Bone marrow (tissue), 2 donors: ENCODE measurements around the gene PIEZO1.
A peak's percentile ranks its signal among the peaks of the same experiment; 100 is the strongest.
"Not testable (repeated sequence)": the region's sequence is repeated elsewhere in the genome, so short reads cannot be mapped to it uniquely, and the experiment has no call there.

ENCODE experiments used
- DNase-seq, 2 donors: peaks; one replicate each; lab custom pipeline; 2025; lab: John Stamatoyannopoulos, UW

Gene PIEZO1, protein sequence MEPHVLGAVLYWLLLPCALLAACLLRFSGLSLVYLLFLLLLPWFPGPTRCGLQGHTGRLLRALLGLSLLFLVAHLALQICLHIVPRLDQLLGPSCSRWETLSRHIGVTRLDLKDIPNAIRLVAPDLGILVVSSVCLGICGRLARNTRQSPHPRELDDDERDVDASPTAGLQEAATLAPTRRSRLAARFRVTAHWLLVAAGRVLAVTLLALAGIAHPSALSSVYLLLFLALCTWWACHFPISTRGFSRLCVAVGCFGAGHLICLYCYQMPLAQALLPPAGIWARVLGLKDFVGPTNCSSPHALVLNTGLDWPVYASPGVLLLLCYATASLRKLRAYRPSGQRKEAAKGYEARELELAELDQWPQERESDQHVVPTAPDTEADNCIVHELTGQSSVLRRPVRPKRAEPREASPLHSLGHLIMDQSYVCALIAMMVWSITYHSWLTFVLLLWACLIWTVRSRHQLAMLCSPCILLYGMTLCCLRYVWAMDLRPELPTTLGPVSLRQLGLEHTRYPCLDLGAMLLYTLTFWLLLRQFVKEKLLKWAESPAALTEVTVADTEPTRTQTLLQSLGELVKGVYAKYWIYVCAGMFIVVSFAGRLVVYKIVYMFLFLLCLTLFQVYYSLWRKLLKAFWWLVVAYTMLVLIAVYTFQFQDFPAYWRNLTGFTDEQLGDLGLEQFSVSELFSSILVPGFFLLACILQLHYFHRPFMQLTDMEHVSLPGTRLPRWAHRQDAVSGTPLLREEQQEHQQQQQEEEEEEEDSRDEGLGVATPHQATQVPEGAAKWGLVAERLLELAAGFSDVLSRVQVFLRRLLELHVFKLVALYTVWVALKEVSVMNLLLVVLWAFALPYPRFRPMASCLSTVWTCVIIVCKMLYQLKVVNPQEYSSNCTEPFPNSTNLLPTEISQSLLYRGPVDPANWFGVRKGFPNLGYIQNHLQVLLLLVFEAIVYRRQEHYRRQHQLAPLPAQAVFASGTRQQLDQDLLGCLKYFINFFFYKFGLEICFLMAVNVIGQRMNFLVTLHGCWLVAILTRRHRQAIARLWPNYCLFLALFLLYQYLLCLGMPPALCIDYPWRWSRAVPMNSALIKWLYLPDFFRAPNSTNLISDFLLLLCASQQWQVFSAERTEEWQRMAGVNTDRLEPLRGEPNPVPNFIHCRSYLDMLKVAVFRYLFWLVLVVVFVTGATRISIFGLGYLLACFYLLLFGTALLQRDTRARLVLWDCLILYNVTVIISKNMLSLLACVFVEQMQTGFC (N-terminal part only)

DNA sequence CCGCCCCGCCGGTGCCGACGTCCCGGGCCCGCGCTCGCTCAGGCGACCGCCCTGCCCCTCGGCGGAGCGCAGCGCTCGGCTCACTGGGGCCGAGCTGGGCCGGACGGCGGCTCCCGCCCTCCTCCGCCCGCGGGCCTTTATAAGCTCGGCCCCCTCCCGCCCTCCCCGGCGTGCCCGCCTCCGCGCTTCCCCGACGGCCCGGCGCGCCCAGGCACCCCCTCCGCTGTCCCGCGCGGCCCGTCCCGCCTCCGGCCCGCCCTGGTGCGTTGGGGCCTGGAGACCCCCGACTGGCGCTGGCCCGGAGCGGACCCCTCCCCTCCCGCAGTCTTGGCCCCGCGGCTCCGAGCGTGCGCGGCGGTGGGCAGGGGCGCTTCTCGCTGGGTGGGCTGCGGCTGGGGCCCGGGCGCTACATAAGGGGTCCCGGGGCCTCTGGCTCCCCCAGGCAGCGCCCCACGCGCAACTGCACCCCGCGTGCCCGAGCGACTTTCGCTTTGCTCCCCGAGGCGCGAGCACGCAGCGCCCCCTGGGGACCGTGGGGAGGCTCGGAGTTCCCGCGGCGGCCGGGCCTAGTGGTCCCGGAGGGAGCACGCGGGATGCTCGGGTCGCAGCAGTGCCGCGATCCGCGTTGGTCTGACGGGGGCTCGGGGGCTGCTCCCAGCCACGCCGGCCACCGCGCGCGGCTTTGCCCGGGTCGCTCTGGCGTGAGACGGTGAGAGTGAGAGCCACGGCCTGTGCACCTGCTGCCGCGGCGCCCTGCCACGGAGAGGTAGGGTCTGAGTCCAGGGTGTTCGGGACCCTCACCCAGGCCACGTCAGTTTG, at the start of gene PIEZO1:
PIEZO1 (minus strand) TSS at position 115 of the 819 bp plus-strand sequence. CDS start 256 bp downstream, outside the sequence.
- peak; percentile 58 to 61 for DNase-seq

DNA sequence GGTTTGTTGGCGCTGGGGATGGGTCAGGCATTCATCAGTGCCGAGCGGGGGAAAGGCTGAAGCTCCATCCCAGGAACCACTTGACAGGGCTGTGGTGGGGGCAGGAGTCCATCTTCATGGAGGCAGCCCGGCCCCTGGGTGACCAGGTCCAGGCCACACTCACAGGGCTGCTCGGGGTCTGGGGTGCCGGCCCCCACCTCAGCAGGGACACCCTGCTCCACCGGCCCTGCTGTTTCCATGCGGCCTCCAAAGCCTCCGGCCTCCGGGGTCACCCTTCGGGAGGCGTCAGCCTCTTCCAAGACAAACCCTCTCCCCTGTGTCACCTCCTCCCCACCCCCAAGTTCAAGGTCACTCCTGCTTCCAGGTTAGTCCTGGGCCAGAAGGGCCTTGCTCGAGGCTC, 49.6 kb upstream of the PIEZO1 start:
- no peak for DNase-seq

DNA sequence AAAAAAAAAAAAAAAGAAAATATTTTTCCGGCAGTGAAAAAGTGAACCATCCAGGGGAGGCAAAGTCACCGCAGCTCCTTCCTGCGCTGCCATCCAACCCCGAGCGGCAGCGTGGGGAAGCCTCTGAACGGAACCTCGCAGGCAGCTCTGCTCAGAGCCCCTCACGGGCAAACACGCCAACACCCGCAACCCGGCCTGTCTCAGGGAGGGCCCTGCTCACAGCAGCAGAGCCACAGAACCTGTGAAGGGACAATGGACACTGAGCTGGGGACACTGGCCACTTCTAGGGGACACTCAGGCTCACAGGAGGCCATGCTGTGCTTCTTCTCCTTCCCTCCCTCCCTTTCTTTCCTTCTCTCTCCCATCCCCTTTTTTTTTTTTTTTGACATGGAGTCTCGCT, 48.1 kb upstream of the PIEZO1 start:
- no peak for DNase-seq

DNA sequence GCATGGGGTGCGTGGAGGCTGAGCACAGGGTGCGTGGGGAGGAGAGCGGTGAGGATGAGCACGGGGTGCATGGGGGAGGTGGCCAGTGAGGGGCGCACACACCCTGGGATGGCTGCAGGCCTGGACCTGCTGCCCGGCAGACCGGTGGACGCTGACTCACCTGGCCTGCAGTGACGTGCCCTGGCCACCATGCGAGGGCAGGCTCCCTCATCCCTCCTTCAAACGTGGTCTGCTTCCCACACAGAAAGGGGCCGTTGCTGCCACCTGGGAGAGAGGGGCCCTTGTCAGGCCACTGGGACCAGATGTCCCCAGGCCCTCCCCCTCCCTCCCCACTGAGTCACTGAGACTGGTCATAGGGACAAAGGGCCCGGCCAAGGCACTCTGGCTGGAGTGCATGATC, 46.8 kb upstream of the PIEZO1 start:
- no peak for DNase-seq

DNA sequence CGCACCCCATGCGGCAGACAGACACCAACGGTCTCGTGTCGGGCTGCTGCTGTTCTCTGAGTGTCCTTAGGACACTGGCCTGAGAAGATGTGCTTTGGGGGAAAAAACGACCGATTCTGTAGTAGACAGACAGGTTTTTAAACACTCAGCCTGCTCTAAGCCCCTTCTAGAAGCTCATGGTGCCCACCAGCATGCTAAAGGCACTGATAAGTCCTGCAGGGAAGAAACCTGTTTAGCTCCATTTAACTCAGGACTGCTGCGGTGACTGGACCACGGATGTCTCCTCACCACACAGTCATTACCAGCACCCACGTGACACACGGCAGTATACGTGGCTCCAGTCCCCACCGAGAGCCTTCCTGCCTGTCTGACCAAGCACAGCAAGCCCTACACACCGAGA, 45.8 kb upstream of the PIEZO1 start:
- no peak for DNase-seq

DNA sequence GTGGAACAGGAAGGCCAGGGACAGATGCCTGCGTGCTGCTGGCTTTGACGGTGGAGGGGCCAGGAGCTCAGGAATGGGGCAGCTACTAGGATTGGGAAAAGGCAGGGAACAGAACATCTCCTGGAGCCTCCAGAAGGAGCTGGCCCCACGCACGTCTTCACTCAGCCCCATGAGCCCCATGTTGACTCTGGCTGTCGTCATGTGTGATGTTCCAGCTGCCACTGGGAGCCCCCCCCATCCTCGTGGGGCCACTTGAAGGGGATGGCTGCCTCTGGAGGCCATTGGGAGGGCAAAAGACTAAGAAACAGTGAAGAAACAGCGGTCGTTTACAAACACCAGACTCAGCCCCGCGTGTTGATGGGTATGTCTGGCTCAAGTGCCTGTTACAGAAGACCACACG, 45.2 kb upstream of the PIEZO1 start:
- DNase-seq: no peak

DNA sequence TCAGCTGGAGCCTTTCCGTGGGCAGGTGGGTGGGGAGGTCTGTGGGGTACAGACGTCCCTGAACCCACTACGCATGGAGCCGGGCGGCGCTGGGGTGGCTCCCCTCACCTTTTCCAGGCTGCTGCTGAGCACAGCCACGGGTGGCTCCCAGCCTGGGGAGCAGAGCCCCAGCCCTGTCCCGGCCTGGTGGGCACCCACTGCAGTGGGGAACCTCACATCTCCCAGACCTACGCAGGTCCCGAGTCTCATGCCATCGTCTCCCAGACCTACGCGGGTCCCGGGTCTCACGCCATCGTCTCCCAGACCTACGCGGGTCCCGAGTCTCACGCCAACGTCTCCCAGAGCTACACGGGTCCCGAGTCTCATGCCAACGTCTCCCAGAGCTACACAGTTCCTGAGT, 43.7 kb upstream of the PIEZO1 start:
- DNase-seq: no peak

DNA sequence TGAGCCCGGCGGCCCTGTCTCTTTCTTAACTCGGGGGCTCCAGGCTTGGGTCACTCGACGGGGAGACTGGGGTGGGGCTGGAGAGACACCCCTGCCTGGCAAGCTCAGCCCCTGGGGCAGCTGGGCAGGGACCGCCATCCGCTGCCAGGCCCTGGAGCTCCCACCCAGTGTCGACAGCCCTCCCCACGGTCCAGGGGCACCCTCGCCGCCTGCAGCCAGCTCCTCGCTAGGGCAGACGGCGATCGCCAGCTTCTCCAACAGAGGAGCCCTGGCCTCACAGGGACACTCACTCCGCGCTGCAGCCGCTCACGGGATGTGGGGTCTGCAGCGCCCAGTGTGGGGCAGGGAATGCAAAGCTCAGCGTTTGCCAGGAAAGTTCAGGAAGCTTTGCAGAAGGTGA, 42.7 kb upstream of the PIEZO1 start:
- DNase-seq: no peak

DNA sequence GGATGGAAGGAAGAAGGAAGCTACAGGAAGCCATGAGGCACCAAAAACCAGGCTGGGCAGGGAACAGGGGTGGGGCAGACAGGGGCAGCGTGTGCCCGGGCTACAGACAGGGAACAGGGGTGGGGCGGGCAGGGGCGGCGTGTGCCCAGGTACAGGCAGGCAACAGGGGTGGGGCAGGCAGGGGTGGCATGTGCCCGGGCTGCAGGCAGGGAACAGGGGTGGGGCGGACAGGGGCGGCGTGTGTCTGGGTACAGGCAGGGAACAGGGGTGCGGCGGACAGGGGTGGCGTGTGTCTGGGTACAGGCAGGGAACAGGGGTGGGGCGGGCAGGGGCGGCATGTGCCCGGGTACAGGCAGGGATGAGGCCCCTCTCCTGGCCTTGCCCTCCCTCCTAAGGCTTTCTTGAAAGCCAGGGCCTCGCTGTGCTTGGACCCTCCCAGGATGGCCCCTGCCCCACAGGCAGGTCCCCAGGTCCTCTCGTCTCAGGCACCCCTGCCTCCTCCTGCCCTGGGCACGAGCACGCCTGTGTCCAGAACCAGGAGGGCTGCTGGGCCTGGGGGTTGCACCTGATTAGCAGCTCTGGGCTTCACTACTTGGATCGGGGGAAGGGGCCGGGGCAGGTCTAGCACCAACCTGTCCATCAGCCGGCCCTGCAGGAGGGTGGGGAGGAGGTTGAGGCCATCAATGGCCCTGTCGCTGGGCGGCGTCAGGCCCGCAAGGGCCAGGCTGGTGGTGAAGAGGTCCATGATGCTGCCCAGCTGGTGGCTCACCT, 41.2 kb upstream of the PIEZO1 start:
- no peak for DNase-seq

DNA sequence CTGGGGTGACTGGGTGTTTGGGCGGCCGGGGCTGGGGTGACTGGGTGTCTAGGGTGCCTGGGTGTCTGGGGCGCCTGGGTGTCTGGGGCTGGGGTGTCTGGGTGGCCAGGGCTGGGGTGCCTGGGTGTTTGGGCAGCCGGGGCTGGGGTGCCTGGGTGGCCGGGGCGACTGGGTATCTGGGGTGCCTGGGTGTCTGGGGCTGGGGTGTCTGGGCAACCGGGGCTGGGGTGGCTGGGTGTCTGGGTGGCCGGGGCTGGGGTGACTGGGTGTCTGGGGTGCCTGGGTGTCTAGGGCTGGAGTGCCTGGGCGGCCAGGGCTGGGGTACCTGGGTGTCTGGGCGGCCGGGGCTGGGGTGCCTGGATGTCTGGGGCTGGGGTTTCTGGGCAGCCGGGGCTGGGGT, 40.1 kb upstream of the PIEZO1 start:
- no peak for DNase-seq

DNA sequence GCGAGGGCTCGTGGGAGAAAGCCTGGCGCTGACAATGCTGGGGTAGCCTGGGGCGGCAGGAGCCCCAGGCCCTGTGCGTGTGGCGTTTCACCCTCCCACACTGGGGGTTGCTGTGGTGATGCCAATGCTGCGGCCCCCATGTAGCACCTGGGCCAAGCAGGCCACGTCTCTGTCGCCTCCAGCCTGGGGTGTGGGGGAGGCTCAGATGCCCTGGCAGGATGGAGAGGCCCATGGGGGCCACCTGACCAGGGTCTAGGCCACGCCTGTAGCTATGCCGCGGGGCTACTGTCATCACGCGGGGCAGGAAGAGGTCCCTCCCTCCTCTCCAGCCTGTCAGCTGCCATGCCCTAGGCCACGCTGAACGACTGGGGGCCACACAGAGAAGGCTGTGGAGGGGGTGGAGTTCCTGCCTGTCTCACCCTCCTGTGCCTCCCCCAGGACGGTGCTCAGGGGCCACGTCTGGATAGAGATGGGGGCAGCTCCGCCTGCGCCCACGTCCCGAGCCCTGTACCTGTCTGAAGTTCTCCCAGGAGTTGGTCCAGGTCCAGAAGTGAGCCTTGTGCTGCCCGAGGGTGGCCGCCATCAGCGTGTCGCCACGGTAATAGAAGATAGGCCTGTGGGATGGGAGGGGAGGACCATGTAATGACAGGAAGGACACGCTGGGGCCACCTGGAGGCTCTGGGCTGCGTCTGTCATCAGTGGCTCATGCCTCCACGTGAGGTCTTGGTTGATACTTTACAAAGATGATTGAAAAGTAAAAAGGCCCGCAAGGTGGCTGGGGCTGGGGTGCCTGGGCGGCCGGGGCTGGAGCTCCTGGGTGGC, 39.4 kb upstream of the PIEZO1 start:
- no peak for DNase-seq

DNA sequence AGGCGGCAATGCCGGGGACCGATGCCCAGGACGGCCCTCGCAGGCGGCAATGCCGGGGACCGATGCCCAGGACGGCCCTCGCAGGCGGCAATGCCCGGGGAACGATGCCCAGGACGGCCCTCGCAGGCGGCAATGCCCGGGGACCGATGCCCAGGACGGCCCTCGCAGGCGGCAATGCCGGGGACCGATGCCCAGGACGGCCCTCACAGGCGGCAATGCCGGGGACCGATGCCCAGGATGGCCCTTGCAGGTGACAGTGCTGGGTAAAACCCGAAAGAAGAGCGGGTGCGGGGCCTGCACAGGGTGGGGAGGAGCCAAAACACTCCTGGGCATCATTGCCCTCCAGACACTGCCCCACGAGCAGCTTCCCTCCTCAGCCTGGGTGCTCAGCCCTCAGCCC, 38.6 kb upstream of the PIEZO1 start:
- not testable (repeated sequence) for DNase-seq

DNA sequence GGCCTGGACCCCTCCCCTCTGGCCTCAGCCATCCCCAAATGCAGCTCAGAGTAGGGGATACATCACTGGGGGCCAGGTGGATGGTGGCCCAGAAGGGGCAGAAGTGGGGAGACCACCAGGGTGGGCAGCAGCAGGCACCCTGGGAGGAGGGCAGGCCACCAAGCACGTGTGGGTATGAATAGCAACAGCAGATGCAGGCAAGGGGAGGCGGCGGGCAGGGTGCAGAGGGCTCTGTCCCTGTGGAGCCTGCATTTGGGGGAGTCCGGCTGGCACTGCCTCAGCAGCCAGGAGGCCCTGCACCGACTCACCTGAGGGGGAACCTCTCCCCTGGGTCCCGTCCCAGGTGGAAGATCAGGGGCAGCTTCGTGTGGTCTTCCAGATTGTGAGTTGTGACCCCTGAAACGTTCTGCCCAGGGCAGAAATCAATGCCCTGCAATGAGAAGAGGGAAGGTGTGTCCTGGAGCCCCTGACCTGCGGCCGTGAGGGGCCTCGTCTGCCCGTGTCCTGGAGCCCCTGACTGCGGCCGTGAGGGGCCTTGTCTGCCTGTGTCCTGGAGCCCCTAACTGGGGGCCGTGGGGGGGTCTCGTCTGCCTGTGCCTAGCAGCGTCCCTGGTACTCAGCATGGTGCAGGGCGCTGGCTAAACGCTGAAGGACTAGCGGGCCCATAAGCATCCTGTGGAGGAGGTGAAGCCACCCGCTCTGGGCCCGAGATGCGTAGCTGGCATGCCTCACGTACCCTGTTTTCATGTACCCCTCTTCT, 37.4 kb upstream of the PIEZO1 start:
- no peak for DNase-seq

DNA sequence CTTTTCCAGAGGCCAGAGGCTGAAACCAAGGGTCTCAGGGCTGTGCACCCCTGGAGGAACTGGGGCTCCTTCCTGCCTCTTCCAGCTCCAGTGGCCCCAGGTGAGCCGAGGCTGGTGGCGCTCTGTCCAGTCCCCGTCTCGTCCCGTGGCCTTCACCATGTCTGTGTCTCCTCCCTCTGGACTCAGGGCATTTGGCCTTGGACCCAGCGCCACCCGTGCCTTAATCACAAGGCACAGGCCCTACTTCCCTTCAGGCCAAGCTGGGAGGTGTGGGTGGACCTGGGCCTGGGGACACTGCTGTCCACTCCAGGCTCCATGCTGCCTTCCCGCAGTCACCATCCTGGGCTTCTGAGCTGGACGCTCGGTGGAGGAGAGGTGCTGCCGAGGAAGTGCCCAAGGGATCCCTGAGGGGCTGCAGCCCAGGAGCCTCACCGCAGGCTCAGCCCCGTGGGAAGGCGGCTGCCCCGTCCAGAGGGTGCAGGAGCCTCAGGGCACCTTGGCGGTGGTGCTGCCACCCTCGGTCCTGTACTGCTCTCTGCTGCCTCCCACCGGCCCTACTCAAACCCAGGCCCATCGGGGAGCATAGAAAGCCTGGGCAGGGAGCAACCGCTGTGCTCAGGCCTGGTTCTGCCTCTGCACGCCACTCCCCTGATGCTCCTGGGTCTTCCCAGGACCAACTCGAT, 36.3 kb upstream of the PIEZO1 start:
- DNase-seq: no peak

DNA sequence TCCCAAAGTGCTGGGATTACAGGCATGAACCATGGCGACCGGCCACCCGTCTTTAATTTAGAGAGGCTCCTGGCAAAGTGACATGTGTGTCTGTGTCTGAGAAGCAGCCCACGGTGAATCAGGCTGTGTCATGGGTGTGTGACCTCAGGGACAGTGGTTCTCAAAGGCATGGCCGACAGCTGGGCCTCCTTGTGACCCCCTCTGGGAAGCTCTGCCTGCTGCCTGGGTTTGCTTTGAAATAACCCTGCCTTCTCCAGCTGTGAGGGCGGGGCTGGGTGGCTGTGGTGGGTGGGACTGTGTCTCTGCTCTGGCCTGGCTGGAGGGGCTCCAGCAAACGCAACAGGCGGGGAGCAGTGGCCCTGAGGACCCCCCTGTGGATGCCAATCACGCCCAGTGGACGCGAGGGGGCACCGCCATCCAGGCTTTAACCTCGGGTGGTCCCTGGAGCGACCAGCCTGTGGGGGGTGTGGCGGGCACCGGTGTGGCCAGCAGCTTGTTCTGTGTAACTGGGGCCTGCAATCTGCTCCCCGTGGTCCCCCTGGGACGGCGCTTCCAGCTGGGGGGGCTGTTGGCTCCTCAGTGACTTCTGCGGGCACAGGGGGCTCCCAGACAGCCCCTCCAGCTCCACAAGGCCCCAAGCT, 35.5 kb upstream of the PIEZO1 start:
- no peak for DNase-seq

DNA sequence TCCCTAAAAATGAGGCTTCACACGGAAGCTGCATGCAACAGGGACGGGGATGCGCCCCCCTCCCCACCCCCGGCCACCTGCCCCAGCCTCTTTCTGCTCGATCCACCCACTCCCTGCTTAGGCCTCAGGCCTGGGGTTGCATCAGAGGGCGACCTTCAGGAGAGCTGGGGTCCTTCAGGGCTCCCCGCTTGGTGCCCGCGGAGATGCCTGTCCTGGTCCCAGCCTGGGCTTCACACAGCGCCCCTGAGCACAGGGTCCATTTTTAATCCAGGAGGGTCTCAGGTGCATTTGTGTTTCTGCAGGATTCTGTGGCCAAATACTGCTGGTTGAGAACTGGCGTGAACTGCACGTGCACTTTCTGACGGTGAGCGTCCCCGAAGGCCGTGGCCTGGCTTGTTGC, 34.1 kb upstream of the PIEZO1 start:
- DNase-seq: no peak

DNA sequence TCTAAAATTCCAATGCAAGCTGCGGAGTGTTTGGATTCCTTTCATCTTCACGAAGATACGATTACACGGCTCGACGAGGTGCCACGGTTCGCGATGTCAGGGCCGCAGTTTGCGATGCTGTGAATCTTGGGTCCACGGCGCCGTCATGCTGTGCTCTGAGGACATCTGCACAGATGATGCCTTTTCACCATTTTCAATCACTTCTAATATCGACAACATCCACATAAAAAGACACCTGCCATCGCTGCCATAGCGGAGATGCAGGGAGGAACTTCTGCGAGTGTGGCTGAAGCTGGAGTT, 33.5 kb upstream of the PIEZO1 start:
- DNase-seq: no peak
